Endothelial cell (in vitro differentiated cells): Measurements from ENCODE around the gene KLB. TPM values are rescaled to one million over a fixed set of nuclear protein-coding genes. Genes with fewer than 3 reads are reported as not detected.
"Not testable (repeated sequence)": the region's sequence is repeated elsewhere in the genome, so short reads cannot be mapped to it uniquely, and the experiment has no call there.

Source experiments
- DNase-seq: peaks from one replicate; pipeline ENCODE4 v3.0.0; 2021; ENCODE audit warnings: low spot score
- H3K27ac Mint-ChIP-seq: one replicate; pipeline ENCODE4 v1.8.0; 2021; ENCODE audit warnings: mixed read lengths, inconsistent platforms; ENCODE audit not compliant: unreplicated experiment
- H3K27me3 Mint-ChIP-seq: one replicate; pipeline ENCODE4 v1.8.0; 2021; ENCODE audit warnings: mild to moderate bottlenecking, moderate library complexity, mixed read lengths, inconsistent platforms; ENCODE audit not compliant: unreplicated experiment
- H3K36me3 Mint-ChIP-seq: one replicate; pipeline ENCODE4 v1.8.0; 2021; ENCODE audit warnings: mild to moderate bottlenecking, low read depth, mixed read lengths, inconsistent platforms; ENCODE audit not compliant: unreplicated experiment
- H3K4me1 Mint-ChIP-seq: one replicate; pipeline ENCODE4 v1.8.0; 2021; ENCODE audit warnings: mild to moderate bottlenecking, mixed read lengths, inconsistent platforms; ENCODE audit not compliant: unreplicated experiment
- H3K4me3 Mint-ChIP-seq: one replicate; pipeline ENCODE4 v1.8.0; 2021; ENCODE audit warnings: mild to moderate bottlenecking, mixed read lengths, inconsistent platforms; ENCODE audit not compliant: unreplicated experiment
- H3K9me3 Mint-ChIP-seq: one replicate; pipeline ENCODE4 v1.8.0; 2021; ENCODE audit warnings: mixed read lengths, inconsistent platforms; ENCODE audit not compliant: unreplicated experiment
- total RNA-seq: library from RNA; stranded (reverse); fragmentation: NEBNext Ultra II Directional; extraction: Animal tissue kit (Norgen Biotek cat#: 25700); gene quantifications from one replicate; pipeline ENCODE4 v1.2.1, GENCODE V29; 2021; ENCODE audit not compliant: unreplicated experiment
- TF ChIP-seq, protein P1 (sequence below): fragments of 200-600 bp; sonication (generic); IDR thresholded peaks from one replicate; pipeline ENCODE4 v1.5.0; 2021; ENCODE audit warnings: antibody characterized with exemption; ENCODE audit not compliant: unreplicated experiment

The KLB gene
- total RNA-seq, 1 donor from 2014 or later, result not detected

DNA sequence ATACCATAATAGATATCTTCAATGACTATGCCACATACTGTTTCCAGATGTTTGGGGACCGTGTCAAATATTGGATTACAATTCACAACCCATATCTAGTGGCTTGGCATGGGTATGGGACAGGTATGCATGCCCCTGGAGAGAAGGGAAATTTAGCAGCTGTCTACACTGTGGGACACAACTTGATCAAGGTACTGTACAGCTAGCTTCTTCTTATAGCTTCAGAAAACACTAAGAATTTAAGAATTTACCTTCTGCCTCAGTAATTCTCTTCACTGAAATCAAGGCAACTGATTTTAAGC is 805 bp downstream of the KLB start:
- Mint-ChIP-seq H3K4me3 (no peak overlapping the region), H3K36me3 (no peaks in the 10 kb centered on the region), H3K27me3 (no peaks in the 10 kb centered on the region), H3K9me3 (no peaks in the 10 kb centered on the region), H3K27ac (no peak overlapping the region), H3K4me1 (no peaks in the 10 kb centered on the region)
- DNase-seq, result no peak
- TF ChIP-seq, protein P1, sequence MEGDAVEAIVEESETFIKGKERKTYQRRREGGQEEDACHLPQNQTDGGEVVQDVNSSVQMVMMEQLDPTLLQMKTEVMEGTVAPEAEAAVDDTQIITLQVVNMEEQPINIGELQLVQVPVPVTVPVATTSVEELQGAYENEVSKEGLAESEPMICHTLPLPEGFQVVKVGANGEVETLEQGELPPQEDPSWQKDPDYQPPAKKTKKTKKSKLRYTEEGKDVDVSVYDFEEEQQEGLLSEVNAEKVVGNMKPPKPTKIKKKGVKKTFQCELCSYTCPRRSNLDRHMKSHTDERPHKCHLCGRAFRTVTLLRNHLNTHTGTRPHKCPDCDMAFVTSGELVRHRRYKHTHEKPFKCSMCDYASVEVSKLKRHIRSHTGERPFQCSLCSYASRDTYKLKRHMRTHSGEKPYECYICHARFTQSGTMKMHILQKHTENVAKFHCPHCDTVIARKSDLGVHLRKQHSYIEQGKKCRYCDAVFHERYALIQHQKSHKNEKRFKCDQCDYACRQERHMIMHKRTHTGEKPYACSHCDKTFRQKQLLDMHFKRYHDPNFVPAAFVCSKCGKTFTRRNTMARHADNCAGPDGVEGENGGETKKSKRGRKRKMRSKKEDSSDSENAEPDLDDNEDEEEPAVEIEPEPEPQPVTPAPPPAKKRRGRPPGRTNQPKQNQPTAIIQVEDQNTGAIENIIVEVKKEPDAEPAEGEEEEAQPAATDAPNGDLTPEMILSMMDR, result no peak

DNA sequence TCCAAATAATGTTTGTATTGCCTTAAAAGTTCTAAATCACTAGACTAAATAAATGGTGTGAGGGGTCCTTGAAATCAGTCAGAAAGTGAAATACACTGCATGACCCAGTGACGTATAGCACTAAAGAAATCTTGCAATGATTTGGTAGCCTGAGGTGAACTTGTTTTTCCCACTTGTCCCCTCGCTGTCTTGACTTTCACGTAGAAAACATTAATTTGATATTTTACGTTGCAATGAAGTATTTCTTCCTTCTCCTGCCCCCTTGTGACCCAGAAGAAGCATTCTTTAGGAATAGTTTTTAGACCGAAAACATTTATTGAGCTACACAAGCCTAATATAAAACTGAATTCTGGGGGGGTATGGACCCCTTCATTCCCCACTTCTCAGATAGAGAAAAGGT is 3.7 kb downstream of the KLB start:
- H3K27ac Mint-ChIP-seq, result no peak overlapping the region

DNA sequence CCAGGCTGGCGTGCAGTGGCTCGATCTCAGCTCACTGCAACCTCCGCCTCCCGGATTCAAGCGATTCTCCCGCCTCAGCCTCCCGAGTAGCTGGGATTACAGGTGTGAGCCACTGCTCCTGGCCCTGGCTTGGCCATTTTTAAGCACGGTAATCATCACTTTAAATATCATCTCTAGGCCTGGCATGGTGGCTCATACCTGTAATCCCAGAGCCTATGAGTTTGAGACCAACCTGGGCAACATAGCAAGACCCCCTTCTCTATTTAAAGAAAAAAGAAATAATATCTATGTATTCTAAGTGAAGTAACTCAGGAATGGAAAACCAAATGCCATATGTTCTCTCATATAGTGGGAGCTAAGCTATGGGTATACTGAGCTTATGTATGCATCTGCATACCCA is 4.8 kb downstream of the KLB start:
- H3K36me3 Mint-ChIP-seq, DNase-seq, H3K4me3 Mint-ChIP-seq, H3K27ac Mint-ChIP-seq, H3K4me1 Mint-ChIP-seq, H3K9me3 Mint-ChIP-seq, H3K27me3 Mint-ChIP-seq: not testable (repeated sequence)

More for the DNA sequence above, 3.7 kb downstream of the KLB start:
- Mint-ChIP-seq H3K27me3 (no peaks in the 10 kb centered on the region), H3K4me1 (no peaks in the 10 kb centered on the region), H3K36me3 (no peaks in the 10 kb centered on the region), H3K9me3 (no peaks in the 10 kb centered on the region), H3K4me3 (no peak overlapping the region)
- DNase-seq, result no peak
- TF ChIP-seq, protein P1, result no peak

DNA sequence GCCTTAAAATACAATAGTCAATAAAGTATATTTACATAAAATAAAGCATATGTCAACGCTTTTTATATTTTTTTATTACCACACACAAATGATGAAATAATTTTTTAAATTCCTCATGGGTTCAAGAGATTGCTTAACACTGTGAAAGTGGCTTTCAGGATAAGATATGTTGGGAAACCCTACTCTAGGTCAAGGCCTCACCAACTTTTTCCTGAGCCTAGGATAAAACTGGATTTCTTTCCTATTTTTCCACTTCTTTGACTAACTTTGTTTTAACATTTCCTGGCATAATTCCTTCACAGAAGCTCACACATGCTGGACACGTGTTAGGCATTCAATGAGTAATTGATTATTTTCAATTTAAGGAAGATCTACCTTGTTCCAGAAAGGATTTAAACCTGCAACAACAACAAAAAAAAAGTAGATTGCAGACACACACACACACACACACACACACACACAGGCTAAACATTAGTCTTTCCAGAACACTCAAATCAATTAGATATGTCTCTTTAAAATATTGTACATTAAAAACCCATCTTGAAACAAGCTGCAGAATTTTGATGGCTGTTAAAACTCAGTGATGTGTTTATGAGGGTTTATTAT is 9.1 kb downstream of the KLB start:
- TF ChIP-seq, protein P1, result no peak
- DNase-seq, result no peak
- no peaks in the 10 kb centered on the region for H3K4me1 Mint-ChIP-seq
- H3K4me3 Mint-ChIP-seq, result no peak overlapping the region
- H3K27ac Mint-ChIP-seq, result no peak overlapping the region
- H3K27me3 Mint-ChIP-seq, result no peaks in the 10 kb centered on the region
- no peaks in the 10 kb centered on the region for H3K9me3 Mint-ChIP-seq
- H3K36me3 Mint-ChIP-seq, result no peaks in the 10 kb centered on the region

DNA sequence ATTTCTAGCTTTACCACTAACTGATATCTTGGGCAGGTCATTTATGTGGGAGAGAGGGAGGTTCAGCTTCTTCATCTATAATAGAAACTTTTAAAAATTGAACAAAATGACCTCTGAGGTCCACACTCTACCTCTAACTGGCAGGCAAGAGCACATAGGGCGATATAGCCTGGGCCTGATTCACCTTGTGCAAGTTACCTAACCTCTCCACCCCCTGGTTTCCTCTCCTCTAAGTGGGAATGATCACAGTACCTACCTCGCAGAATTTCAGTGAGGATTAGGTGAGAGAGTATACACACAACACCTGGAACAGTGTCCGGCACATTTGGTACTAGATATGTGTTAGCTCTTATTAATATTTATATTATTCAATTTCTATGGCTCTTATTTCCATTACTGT is 15.5 kb downstream of the KLB start:
- Mint-ChIP-seq H3K9me3 (no peaks in the 10 kb centered on the region), H3K4me3 (no peak overlapping the region), H3K4me1 (no peaks in the 10 kb centered on the region), H3K27me3 (no peaks in the 10 kb centered on the region), H3K27ac (no peak overlapping the region), H3K36me3 (no peaks in the 10 kb centered on the region)
- no peak for DNase-seq
- TF ChIP-seq, protein P1, result no peak

DNA sequence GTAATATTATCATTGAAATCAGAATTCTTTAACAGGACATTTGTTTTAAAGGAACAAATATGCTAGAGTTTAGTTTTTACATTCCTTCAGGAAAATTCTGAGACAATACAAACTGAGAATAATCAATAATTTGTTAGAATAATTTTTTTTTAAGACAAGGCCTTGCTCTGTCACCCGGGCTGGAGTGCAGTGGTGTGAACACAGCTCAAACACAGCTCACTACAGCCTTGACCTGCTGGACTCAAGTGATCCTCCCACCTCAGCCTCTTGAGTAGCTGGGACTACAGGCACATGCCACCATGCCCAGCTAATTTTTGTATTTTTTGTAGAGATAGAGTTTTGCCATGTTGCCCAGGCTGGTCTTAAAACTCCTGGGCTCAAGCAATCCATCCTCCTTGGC is 18.6 kb downstream of the KLB start:
- not testable (repeated sequence) for H3K4me3 Mint-ChIP-seq, H3K36me3 Mint-ChIP-seq, DNase-seq, H3K9me3 Mint-ChIP-seq, H3K27ac Mint-ChIP-seq, H3K27me3 Mint-ChIP-seq, H3K4me1 Mint-ChIP-seq
